ENCODE measurements around the gene MUC16. TPM values are rescaled to one million over a fixed set of nuclear protein-coding genes. Genes with fewer than 3 reads are reported as not detected.

Gene MUC16
- total and polyA plus RNA-seq, 2 of the 4 experiments (the other 2 are of a cell fraction) = not detected

DNA sequence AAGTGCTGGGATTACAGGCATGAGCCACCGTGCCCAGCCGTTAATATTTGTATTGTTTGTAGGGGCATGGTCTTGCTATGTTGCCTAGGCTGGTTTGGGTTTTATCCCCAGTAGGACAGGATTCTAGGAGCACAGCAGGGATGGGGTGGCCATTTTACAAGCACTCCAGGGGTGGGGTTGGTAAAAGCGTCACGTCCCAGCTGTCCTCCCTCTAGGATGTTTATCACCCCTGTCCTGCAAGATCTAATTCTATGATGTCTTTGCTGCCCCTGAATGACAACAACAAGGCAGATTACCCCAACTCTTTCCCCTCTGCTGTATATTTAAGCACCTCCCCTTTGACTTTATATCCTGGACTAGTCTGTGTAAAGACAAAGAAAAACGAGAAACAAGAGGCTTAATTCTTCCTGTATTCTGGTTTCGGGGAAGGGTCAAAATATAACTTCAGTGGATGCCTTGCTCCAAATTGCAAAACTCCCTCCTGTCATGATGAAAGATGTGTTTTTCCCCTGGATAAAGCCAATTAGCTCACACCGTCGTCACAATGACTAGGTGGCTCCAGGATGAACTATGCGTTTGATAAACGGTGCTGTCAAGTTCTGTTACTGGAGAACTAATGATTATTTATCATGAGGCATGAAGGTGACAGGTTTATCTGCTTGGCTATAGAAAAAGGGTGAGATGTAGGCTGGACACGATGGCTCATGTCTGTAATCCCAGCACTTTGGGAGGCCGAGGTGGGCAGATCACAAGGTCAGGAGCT is 48.9 kb upstream of the MUC16 start:
- no peak overlapping the region for H4K91ac ChIP-seq (ENCODE audit: insufficient read depth, low read depth, low read length)
- H2BK120ac ChIP-seq (ENCODE audit: low read depth, low read length) = no peak overlapping the region
- no peaks in the 10 kb centered on the region for H3K36me3 ChIP-seq (ENCODE audit: control insufficient read depth, insufficient read depth, low read length)
- no peaks in the 10 kb centered on the region for H3K27me3 ChIP-seq (ENCODE audit: control insufficient read depth, insufficient read depth, low read length)
- H4K5ac ChIP-seq (ENCODE audit: low read depth, low read length) = no peak overlapping the region
- H3K9me1 ChIP-seq (ENCODE audit: insufficient read depth, low read length) = no peaks in the 10 kb centered on the region
- H3K4me3 ChIP-seq (ENCODE audit: insufficient read depth, low read depth, low read length) = no peak overlapping the region
- no peak overlapping the region for H3K4ac ChIP-seq (ENCODE audit: low read depth, low read length)
- H3K14ac ChIP-seq (replicated peaks; ENCODE audit: low read depth, low read length) = no peak overlapping the region
- no peaks in the 10 kb centered on the region for H3K79me1 ChIP-seq (ENCODE audit: low read depth in 1 of 2, low read length in 2 of 2)
- no peak overlapping the region for H2BK20ac ChIP-seq (ENCODE audit: low read depth, low read length)
- BruUV-seq (replicated peaks) = no TSS peak
- no peak overlapping the region for H2AFZ ChIP-seq (replicated peaks; ENCODE audit: low read length, poor library complexity)
- no peak overlapping the region for H3K18ac ChIP-seq (ENCODE audit: low read depth, low read length)
- POLR2A ChIA-PET (ENCODE audit: unreplicated experiment) = no interaction called here
- no peak overlapping the region for H3K4me2 ChIP-seq (ENCODE audit: low read depth, low read length)
- H3K27ac ChIP-seq (ENCODE audit: insufficient read depth, low read length) = no peak overlapping the region
- TF ChIP-seq POLR2A (IDR thresholded peaks at IDR 0.05; ENCODE audit: low read depth, low read length) (no peak), RAD21 (IDR thresholded peaks at IDR 0.05; ENCODE audit: low read length) (no peak), NFE2L2 (IDR thresholded peaks at IDR 0.05; ENCODE audit: low read depth, low read length) (no peak), BHLHE40 (IDR thresholded peaks at IDR 0.05; ENCODE audit: low read depth, low read length) (no peak), CHD1 (IDR thresholded peaks at IDR 0.05; ENCODE audit: low read depth, low read length) (no peak), RCOR1 (IDR thresholded peaks at IDR 0.05; ENCODE audit: insufficient replicate concordance, low read length) (no peak), MXI1 (IDR thresholded peaks at IDR 0.05; ENCODE audit: borderline replicate concordance, low read depth, low read length) (no peak)
- TF ChIP-seq, protein P1, sequence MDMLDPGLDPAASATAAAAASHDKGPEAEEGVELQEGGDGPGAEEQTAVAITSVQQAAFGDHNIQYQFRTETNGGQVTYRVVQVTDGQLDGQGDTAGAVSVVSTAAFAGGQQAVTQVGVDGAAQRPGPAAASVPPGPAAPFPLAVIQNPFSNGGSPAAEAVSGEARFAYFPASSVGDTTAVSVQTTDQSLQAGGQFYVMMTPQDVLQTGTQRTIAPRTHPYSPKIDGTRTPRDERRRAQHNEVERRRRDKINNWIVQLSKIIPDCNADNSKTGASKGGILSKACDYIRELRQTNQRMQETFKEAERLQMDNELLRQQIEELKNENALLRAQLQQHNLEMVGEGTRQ (IDR thresholded peaks at IDR 0.05; ENCODE audit: low read depth, low read length) = no peak
- WGBS, 2 experiments (ENCODE audit: extremely low coverage in 2 of 2, insufficient read length in 1 of 2) = 10% methylated on average over 2 of the region's 12 CpGs; no CpG with 5 or more reads in 1 of the 2 experiments
- H3K9ac ChIP-seq (ENCODE audit: low read depth, low read length) = no peak overlapping the region
- in situ Hi-C loops (cut with MboI; ENCODE audit: low sequenced_read_pairs) = no loop called here
- ATAC-seq (ENCODE audit: low read depth) (no peak), DNase-seq (no peak)
- no peak overlapping the region for H2AK5ac ChIP-seq (ENCODE audit: low read depth, low read length)
- intact Hi-C loops (cut with micrococcal nuclease) = no loop called here
- dilution Hi-C loops (cut with HindIII; ENCODE audit: low sequenced_read_pairs, unreplicated experiment) = no loop called here
- CTCF ChIA-PET = no interaction called here
- H4K20me1 ChIP-seq (ENCODE audit: insufficient read depth, low read length) = no peaks in the 10 kb centered on the region
- H3K4me1 ChIP-seq (ENCODE audit: control insufficient read depth, insufficient read depth, low read length) = no peaks in the 10 kb centered on the region
- H3K23ac ChIP-seq (ENCODE audit: low read depth, low read length) = no peak overlapping the region
- H2AK9ac ChIP-seq (replicated peaks; ENCODE audit: low read depth, low read length, poor library complexity) = no peak overlapping the region
- peaks cover 9% of the 10 kb centered on the region for H3K9me3 ChIP-seq (ENCODE audit: control insufficient read depth, insufficient read depth, low read length)
- no peak overlapping the region for H2BK15ac ChIP-seq (ENCODE audit: low read depth, low read length)
- H2BK5ac ChIP-seq (ENCODE audit: low read depth, low read length, poor library complexity, severe bottlenecking) = no peak overlapping the region
- no peak overlapping the region for H4K8ac ChIP-seq (ENCODE audit: low read depth in 2 of 2, low read length in 2 of 2)
- no peak overlapping the region for H3K56ac ChIP-seq (ENCODE audit: extremely low read depth, insufficient read depth, low read length)
